CD4-positive, alpha-beta T cell (primary cell): Measurements from ENCODE around the gene DEGS2. TPM values are rescaled to one million over a fixed set of nuclear protein-coding genes. Genes with fewer than 3 reads are reported as not detected.
"Not testable (repeated sequence)": the region's sequence is repeated elsewhere in the genome, so short reads cannot be mapped to it uniquely, and the experiment has no call there.

Source experiments
- ATAC-seq: fragments of 200-7000 bp; cut with Tn5 transposase; one replicate; pipeline ENCODE4 v1.10.0; 2022; ENCODE audit warnings: mild to moderate bottlenecking; ENCODE audit not compliant: poor library complexity
- CTCF ChIA-PET: fragments of 350-600 bp; sonication (Branson Sonifier 250); formaldehyde crosslinking; loops from one replicate; lab custom pipeline; 2021; ENCODE audit warnings: antibody characterized with exemption, inconsistent platforms; lab: Charles Lee
- POLR2A ChIA-PET: fragments of 350-600 bp; sonication (Branson Sonifier 250); formaldehyde crosslinking; loops from one replicate; lab custom pipeline; 2021; ENCODE audit warnings: antibody characterized with exemption, inconsistent platforms; lab: Charles Lee
- DNase-seq, 14 experiments: peaks; one replicate each; pipeline ENCODE4 v3.0.0-alpha.2; 2013 to 2020; ENCODE audit warnings: mixed read lengths in 2 of 14
- H3K27ac ChIP-seq, 2 donors: one replicate each; pipeline versions ENCODE4 v1.5.1 to v1.7.0; 2013; ENCODE audit warnings: low read length in 2 of 2, low read depth in 1 of 2, mild to moderate bottlenecking in 1 of 2
- H3K27me3 ChIP-seq, 2 experiments: 1 replicate in 1 of 2; 2 replicates in 1 of 2; pipeline versions ENCODE4 v1.6.1 to v1.7.0; 2013; ENCODE audit warnings: low read length in 2 of 2, control low read depth in 1 of 2, mild to moderate bottlenecking in 1 of 2, moderate library complexity in 1 of 2; ENCODE audit not compliant: insufficient read depth in 2 of 2, control insufficient read depth in 1 of 2
- H3K36me3 ChIP-seq: one replicate; pipeline ENCODE4 v1.6.1; 2013; ENCODE audit warnings: low read length, control low read depth; ENCODE audit not compliant: insufficient read depth
- H3K4me1 ChIP-seq: one replicate; pipeline ENCODE4 v1.6.1; 2013; ENCODE audit warnings: low read length, control low read depth; ENCODE audit not compliant: insufficient read depth
- H3K4me3 ChIP-seq: one replicate; pipeline ENCODE4 v1.5.1; 2013; ENCODE audit warnings: mild to moderate bottlenecking, low read length, moderate library complexity
- H3K9me3 ChIP-seq, 2 experiments: 1 replicate in 1 of 2; 2 replicates in 1 of 2; pipeline versions ENCODE4 v1.6.1 to v1.7.0; 2013; ENCODE audit warnings: low read length in 2 of 2, mild to moderate bottlenecking in 2 of 2, control low read depth in 1 of 2, moderate library complexity in 1 of 2; ENCODE audit not compliant: control insufficient read depth in 1 of 2, insufficient read depth in 1 of 2
- H3K27ac Mint-ChIP-seq: one replicate; pipeline ENCODE4 v1.8.0; 2020; ENCODE audit warnings: mixed read lengths
- H3K27me3 Mint-ChIP-seq: one replicate; pipeline ENCODE4 v1.8.0; 2021; ENCODE audit warnings: mixed read lengths
- H3K36me3 Mint-ChIP-seq: one replicate; pipeline ENCODE4 v1.8.0; 2021; ENCODE audit warnings: low read depth, mixed read lengths
- H3K4me1 Mint-ChIP-seq: one replicate; pipeline ENCODE4 v1.8.0; 2021; ENCODE audit warnings: low read depth, mixed read lengths
- H3K4me3 Mint-ChIP-seq: one replicate; pipeline ENCODE4 v1.8.0; 2020; ENCODE audit warnings: mild to moderate bottlenecking, mixed read lengths
- H3K9me3 Mint-ChIP-seq: one replicate; pipeline ENCODE4 v1.8.0; 2020; ENCODE audit warnings: mixed read lengths
- intact Hi-C, 2 experiments: fragments of 100-400 bp; cut with DNase I in 1 of 2; cut with micrococcal nuclease in 1 of 2; formaldehyde crosslinking; loops; one replicate each; pipeline versions ENCODE4 v1.15.1 to v1.9.0; 2023 to 2025; cut with DNase I, micrococcal nuclease
- total RNA-seq, 174 experiments: library from RNA in 2 of 174; stranded (reverse) in 2 of 174; gene quantifications; one replicate each; pipeline ENCODE4 v1.2.3 and lab custom pipeline; 2021 to 2026
- TF ChIP-seq, protein P1 (sequence below): fragments of 200-600 bp; IDR thresholded peaks from one replicate; pipeline ENCODE4 v1.8.0; 2022; ENCODE audit warnings: antibody characterized with exemption, mild to moderate bottlenecking

The DEGS2 gene
- total RNA-seq, 2 experiments from 2014 or later, result 0.11 TPM; not detected in 1

DNA sequence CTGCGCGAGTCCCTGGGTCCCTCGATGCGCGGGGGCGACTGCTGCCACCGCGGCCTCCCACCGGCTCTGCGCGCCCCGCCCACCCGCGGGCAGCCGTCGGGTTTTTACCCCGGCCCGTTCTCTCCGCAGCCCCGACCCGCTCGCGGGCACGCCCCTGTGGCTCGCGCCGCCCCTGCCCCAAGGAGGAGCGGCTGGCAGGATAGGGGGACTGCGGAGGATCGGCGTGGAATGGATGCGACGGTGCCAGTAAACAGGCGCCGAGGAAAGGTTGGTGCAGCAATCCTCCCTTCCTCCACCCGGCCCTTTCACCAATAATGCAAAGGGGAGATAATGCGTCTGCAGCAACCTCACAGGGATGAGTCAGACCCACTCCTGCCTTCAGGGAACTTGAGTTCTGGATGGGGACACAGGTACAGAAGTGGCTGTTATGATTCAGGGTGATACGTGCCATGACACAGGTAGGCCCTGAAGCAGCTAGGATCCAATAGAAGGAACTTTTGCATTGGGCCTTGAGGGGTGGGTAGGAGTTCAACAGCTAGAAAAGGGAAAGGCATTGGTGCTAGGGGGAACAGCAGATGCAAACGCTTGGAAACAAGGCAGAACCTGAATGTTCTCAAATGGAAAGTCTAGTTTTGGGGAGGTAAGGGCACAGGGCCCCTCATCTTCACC lies 554 bp upstream of the DEGS2 start:
- peak; percentile 47 for ATAC-seq
- intact Hi-C loops, result no loop called here

DNA sequence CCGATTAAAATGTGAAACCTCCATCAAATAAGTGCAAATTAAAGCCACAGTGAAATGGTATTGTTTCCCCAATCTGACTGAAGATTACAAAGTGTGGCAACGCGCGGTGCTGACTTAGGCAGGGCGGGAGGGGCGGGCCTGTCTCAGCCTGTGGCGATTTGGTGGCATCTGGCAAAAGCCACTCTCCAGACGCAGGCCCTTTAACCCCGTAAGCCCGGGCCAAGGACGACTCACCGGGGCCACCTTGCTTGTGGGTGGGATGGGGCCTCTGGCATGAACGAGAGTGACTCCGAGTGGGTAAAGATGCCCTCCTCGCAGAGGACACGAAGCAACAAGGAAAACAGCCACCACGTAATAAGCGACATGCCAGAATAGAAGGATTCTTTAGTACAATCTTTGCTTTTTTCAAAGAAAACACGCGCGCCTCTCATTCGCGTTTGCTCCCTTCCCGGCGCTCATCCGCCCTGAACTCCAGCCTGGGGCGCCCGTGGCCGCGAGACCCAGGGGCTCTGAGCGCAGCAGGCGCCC lies 815 bp downstream of the DEGS2 start:
- CTCF ChIA-PET, result interaction anchor here (0.9 to 1.3 kb wide), 2 partner anchors 11 to 34 kb away, joined by 3 to 4 read pairs; no protein-coding TSS in a partner anchor
- Mint-ChIP-seq H3K36me3 (no peaks in the 10 kb centered on the region), H3K27me3 (peaks cover 19% of the 10 kb centered on the region), H3K9me3 (peaks cover 4% of the 10 kb centered on the region), H3K4me3 (peak overlapping the region; percentile 27), H3K4me1 (no peaks in the 10 kb centered on the region), H3K27ac (no peak overlapping the region)
- Histone ChIP-seq H3K27me3 (peaks cover 21 to 22% of the 10 kb centered on the region in 2 experiments), H3K36me3 (no peaks in the 10 kb centered on the region), H3K27ac (no peak overlapping the region), H3K4me3 (no peak overlapping the region), H3K9me3 (peaks cover 11 to 26% of the 10 kb centered on the region in 2 experiments), H3K4me1 (peaks cover 13% of the 10 kb centered on the region)
- POLR2A ChIA-PET, result interaction anchor here (1.0 to 1.8 kb wide), 4 partner anchors 8 to 40 kb away, joined by 3 to 6 read pairs (median 4); no protein-coding TSS in a partner anchor
- DNase-seq (no peak), ATAC-seq (no peak)
- TF ChIP-seq, protein P1, sequence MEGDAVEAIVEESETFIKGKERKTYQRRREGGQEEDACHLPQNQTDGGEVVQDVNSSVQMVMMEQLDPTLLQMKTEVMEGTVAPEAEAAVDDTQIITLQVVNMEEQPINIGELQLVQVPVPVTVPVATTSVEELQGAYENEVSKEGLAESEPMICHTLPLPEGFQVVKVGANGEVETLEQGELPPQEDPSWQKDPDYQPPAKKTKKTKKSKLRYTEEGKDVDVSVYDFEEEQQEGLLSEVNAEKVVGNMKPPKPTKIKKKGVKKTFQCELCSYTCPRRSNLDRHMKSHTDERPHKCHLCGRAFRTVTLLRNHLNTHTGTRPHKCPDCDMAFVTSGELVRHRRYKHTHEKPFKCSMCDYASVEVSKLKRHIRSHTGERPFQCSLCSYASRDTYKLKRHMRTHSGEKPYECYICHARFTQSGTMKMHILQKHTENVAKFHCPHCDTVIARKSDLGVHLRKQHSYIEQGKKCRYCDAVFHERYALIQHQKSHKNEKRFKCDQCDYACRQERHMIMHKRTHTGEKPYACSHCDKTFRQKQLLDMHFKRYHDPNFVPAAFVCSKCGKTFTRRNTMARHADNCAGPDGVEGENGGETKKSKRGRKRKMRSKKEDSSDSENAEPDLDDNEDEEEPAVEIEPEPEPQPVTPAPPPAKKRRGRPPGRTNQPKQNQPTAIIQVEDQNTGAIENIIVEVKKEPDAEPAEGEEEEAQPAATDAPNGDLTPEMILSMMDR, result no peak
- intact Hi-C loops, result no loop called here

More for the DNA sequence above, 554 bp upstream of the DEGS2 start:
- H3K4me3 ChIP-seq, result peak overlapping the region; percentile 2
- Mint-ChIP-seq H3K36me3 (no peaks in the 10 kb centered on the region), H3K27me3 (peaks cover 19% of the 10 kb centered on the region), H3K9me3 (peaks cover 2% of the 10 kb centered on the region), H3K4me3 (peak overlapping the region; percentile 37), H3K4me1 (no peaks in the 10 kb centered on the region), H3K27ac (no peak overlapping the region)
- peaks cover 21 to 22% of the 10 kb centered on the region in 2 experiments for H3K27me3 ChIP-seq
- ChIA-PET CTCF (interaction anchor here (1.3 to 2.0 kb wide), 2 partner anchors 33 kb away, joined by 4 to 8 read pairs; no protein-coding TSS in a partner anchor), POLR2A (interaction anchor here (1.0 to 1.8 kb wide), 3 partner anchors 10 to 41 kb away, joined by 3 to 6 read pairs (median 4); no protein-coding TSS in a partner anchor)
- H3K4me1 ChIP-seq, result peaks cover 13% of the 10 kb centered on the region
- TF ChIP-seq, protein P1, result no peak
- H3K9me3 ChIP-seq, result peaks cover 4 to 12% of the 10 kb centered on the region in 2 experiments
- DNase-seq, result no peak
- no peaks in the 10 kb centered on the region for H3K36me3 ChIP-seq
- no peak overlapping the region for H3K27ac ChIP-seq

DNA sequence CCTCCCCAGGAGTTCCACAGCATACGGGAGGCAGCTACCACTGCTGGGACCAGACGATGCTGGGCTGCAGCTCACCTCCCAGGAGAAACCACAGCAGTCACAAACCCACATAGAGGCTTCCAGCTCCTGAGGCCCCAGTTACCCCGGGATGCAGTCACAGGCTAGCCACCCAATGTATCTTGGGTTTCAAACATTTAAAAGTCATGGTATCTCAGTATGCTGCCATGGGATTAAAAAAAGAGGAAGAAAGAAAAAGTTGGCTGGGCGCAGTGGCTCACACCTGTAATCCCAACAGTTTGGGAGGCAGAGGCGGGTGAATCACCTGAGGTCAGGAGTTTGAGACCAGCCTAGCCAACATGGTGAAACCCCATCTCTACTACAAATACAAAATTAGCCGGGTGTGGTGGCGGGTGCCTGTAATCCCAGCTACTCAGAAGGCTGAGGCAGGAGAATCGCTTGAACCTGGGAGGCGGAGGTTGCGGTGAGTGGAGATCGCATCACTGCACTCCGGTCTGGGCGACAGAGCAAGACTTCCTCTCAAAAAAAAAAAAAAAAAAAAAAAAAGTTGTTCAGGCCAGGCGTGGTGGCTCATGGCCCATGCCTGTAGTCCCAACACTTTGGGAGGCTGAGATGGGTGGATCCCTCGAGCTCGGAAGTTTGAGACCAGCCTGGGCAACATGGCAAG lies 1.8 kb downstream of the DEGS2 start:
- POLR2A ChIA-PET, result interaction anchor here (1.1 to 2.8 kb wide), 2 partner anchors 9 to 10 kb away, joined by 3 to 12 read pairs; no protein-coding TSS in a partner anchor
- intact Hi-C loops, DNase-seq: not testable (repeated sequence)

More for the DNA sequence above, 1.8 kb downstream of the DEGS2 start:
- Histone ChIP-seq H3K4me1 (peaks cover 13% of the 10 kb centered on the region), H3K9me3 (peaks cover 11 to 30% of the 10 kb centered on the region in 2 experiments), H3K27me3 (peaks cover 21 to 22% of the 10 kb centered on the region in 2 experiments)
- not testable (repeated sequence) for H3K36me3 Mint-ChIP-seq, H3K9me3 Mint-ChIP-seq, H3K36me3 ChIP-seq, H3K4me1 Mint-ChIP-seq, ATAC-seq, H3K4me3 ChIP-seq, H3K27ac Mint-ChIP-seq, H3K27ac ChIP-seq
- Mint-ChIP-seq H3K4me3 (peak overlapping the region; percentile 54), H3K27me3 (peaks cover 19% of the 10 kb centered on the region)
- CTCF ChIA-PET, result interaction anchor here (1.7 kb wide), 1 partner anchor 11 kb away, joined by 4 read pairs; no protein-coding TSS in a partner anchor
